Ishikawa (cell line): ENCODE measurements around the gene FOXI3.

Source experiments
- CREB1 ChIP-seq: IDR thresholded peaks from 2 replicates; pipeline ENCODE4 v1.6.1; 2012; ENCODE audit warnings: low read depth
- MAX ChIP-seq: IDR thresholded peaks from 2 replicates; pipeline ENCODE4 v1.6.1; 2012

- TF ChIP-seq CREB1, result no peak
- no peak for TF ChIP-seq MAX
Measured at GRCh38 chr2:88500691-88501090, 48.2 kb upstream of the FOXI3 start.
